HepG2 (cell line): Measurements from ENCODE around the gene CCDC57. TPM values are rescaled to one million over a fixed set of nuclear protein-coding genes. Genes with fewer than 3 reads are reported as not detected.

Experiments
- ATAC-seq: fragments of 200-7000 bp; cut with Tn5 transposase; 3 replicates; pipeline ENCODE4 v1.9.1; 2020; ENCODE audit warnings: mild to moderate bottlenecking, moderate library complexity
- BruUV-seq: library from RNA; stranded (reverse); fragments of 400-500 nt; replicated peaks from 2 replicates; lab custom pipeline; 2021; lab: Mats Ljungman, UMichigan
- CTCF ChIA-PET: fragments of 300-600 bp; formaldehyde crosslinking; extraction: SDS; loops from one replicate; lab custom pipeline; 2021; ENCODE audit warnings: low total read pairs, inconsistent platforms, low intra/inter-chr PET ratio; lab: Yijun Ruan, JAX
- POLR2A ChIA-PET: fragments of 350-600 bp; sonication (Branson Sonifier 250); formaldehyde crosslinking; loops from one replicate; lab custom pipeline; 2020; ENCODE audit warnings: antibody characterized with exemption, inconsistent platforms; lab: Yijun Ruan, JAX
- DNase-seq: peaks from one replicate; pipeline ENCODE4 v3.0.0-alpha.2; 2015; ENCODE audit warnings: low spot score
- FAIRE-seq: peaks from 3 replicates; lab custom pipeline; 2011; peaks lifted over from hg19 to GRCh38; lab: Jason Lieb, UNC
- H2AFZ ChIP-seq: one replicate; pipeline ENCODE4 v1.6.1; 2011; ENCODE audit warnings: low read length, inconsistent platforms
- H3K27ac ChIP-seq: fragments of 300-600 bp; 3 replicates; pipeline ENCODE4 v1.8.0; 2011; ENCODE audit warnings: mixed run types, mild to moderate bottlenecking, mixed read lengths, low read length, inconsistent platforms; ENCODE audit not compliant: insufficient read depth; ENCODE audit errors: extremely low read length
- H3K27me3 ChIP-seq, 2 experiments: fragments of 200-600 bp in 1 of 2; 2 replicates in 1 of 2; 3 replicates in 1 of 2; pipeline versions ENCODE4 v1.6.0 to v1.8.0; 2011; ENCODE audit warnings: low read length in 2 of 2, mild to moderate bottlenecking in 2 of 2, moderate library complexity in 2 of 2, inconsistent platforms in 1 of 2; ENCODE audit not compliant: insufficient read depth in 2 of 2, control insufficient read depth in 1 of 2
- H3K36me3 ChIP-seq, 2 experiments: fragments of 200-600 bp in 1 of 2; replicated peaks in 1 of 2; 2 replicates in 1 of 2; 3 replicates in 1 of 2; pipeline versions ENCODE4 v1.5.1 to v1.8.0; 2011; ENCODE audit warnings: low read length in 2 of 2, inconsistent platforms in 1 of 2; ENCODE audit not compliant: insufficient read depth in 2 of 2, control insufficient read depth in 1 of 2
- H3K4me1 ChIP-seq: 2 replicates; pipeline ENCODE4 v1.5.1; 2012; ENCODE audit warnings: low read length, inconsistent platforms; ENCODE audit not compliant: insufficient read depth
- H3K4me2 ChIP-seq: 2 replicates; pipeline ENCODE4 v1.6.0; 2011; ENCODE audit warnings: low read depth, low read length, inconsistent platforms
- H3K4me3 ChIP-seq, 3 experiments: fragments of 200-600 bp in 1 of 3; sonication (generic), shearing (Covaris generic) in 1 of 3; replicated peaks in 1 of 3; 2 replicates each; pipeline ENCODE4 v1.5.1; 2011 to 2016; ENCODE audit warnings: low read length in 3 of 3, inconsistent platforms in 2 of 3, low read depth in 2 of 3, mild to moderate bottlenecking in 2 of 3, control low read depth in 1 of 3, mixed read lengths in 1 of 3; ENCODE audit not compliant: insufficient read depth in 1 of 3
- H3K79me2 ChIP-seq: one replicate; pipeline ENCODE4 v1.6.1; 2011; ENCODE audit warnings: low read length, inconsistent platforms; ENCODE audit not compliant: insufficient read depth
- H3K9ac ChIP-seq: 2 replicates; pipeline ENCODE4 v1.6.0; 2011; ENCODE audit warnings: mild to moderate bottlenecking, low read depth, low read length, inconsistent platforms; ENCODE audit not compliant: insufficient read depth
- H3K9me3 ChIP-seq: 2 replicates; pipeline ENCODE4 v1.5.1; 2012; ENCODE audit warnings: mild to moderate bottlenecking, low read length
- H4K20me1 ChIP-seq: 2 replicates; pipeline ENCODE4 v1.6.0; 2011; ENCODE audit warnings: inconsistent platforms, mild to moderate bottlenecking, low read length, moderate library complexity; ENCODE audit not compliant: insufficient read depth
- FOXO4 ChIP-seq: sonication (generic); formaldehyde crosslinking; conservative IDR thresholded peaks from 2 replicates; pipeline ENCODE4 v1.8.1; 2023; ENCODE audit warnings: missing genetic modification reagents
- MATR3 ChIP-seq: sonication (generic); formaldehyde crosslinking; IDR thresholded peaks from 2 replicates; pipeline ENCODE4 v1.4.0; 2020; ENCODE audit warnings: missing genetic modification reagents
- MBNL3 ChIP-seq: fragments of 250-450 bp; sonication (Bioruptor Pico); conservative IDR thresholded peaks from 2 replicates; pipeline ENCODE4 v1.8.0; 2022; ENCODE audit warnings: mild to moderate bottlenecking, inconsistent platforms
- PRDM4 ChIP-seq: sonication (generic); formaldehyde crosslinking; IDR thresholded peaks from 2 replicates; pipeline ENCODE4 v1.9.0; 2021; ENCODE audit warnings: missing genetic modification reagents, borderline replicate concordance
- THAP8 ChIP-seq: sonication (generic); formaldehyde crosslinking; IDR thresholded peaks from 2 replicates; pipeline ENCODE4 v1.5.1; 2020; ENCODE audit warnings: missing genetic modification reagents, mild to moderate bottlenecking, borderline replicate concordance
- ZBTB2 ChIP-seq: sonication (generic); formaldehyde crosslinking; IDR thresholded peaks from 2 replicates; pipeline ENCODE4 v1.8.0; 2022; ENCODE audit warnings: low read depth, missing genetic modification reagents
- ZNF263 ChIP-seq: sonication (generic); formaldehyde crosslinking; IDR thresholded peaks from 2 replicates; pipeline ENCODE4 v1.4.0; 2020; ENCODE audit warnings: missing genetic modification reagents
- ZNF557 ChIP-seq: sonication (generic); formaldehyde crosslinking; IDR thresholded peaks from 2 replicates; pipeline ENCODE4 v1.4.0; 2020; ENCODE audit warnings: missing genetic modification reagents
- ZNF746 ChIP-seq: sonication (generic); formaldehyde crosslinking; IDR thresholded peaks from 2 replicates; pipeline ENCODE4 v1.8.0; 2022; ENCODE audit warnings: mild to moderate bottlenecking, missing genetic modification reagents
- WGBS: methylation state at CpG from one replicate; pipeline ENCODE4 v1.1.6; 2017; ENCODE audit warnings: low lambda C conversion rate; 5-methylcytosine and 5-hydroxymethylcytosine counted together
- in situ Hi-C: cut with HindIII; loops from 2 replicates; pipeline ENCODE4 v1.10.0; 2017; ENCODE audit warnings: low pct_unique_long_range_greater_than_20kb; ENCODE audit not compliant: extremely low pct_ligation_motif_present
- intact Hi-C: fragments of 100-400 bp; cut with micrococcal nuclease; formaldehyde crosslinking; loops from one replicate; pipeline ENCODE4 v1.10.0; 2022; ENCODE audit not compliant: unreplicated experiment
- polyA plus RNA-seq, 8 experiments: library from polyadenylated mRNA; depleted of rRNA in 3 of 8; stranded (reverse) in 7 of 8; unstranded in 1 of 8; fragments of >200 nt; fragmentation: Illumina TruSeq in 4 of 8; extraction: Trizol in 4 of 8; gene quantifications; 2 replicates each; pipeline versions ENCODE4 v1.2.1 to v1.2.3, GENCODE V29; 2011 to 2016; ENCODE audit warnings: low read depth in 4 of 8, missing spikeins in 1 of 8, mixed read lengths in 1 of 8; ENCODE audit not compliant: insufficient read depth in 1 of 8
- total RNA-seq, 5 experiments: library from RNA; depleted of rRNA; stranded (reverse); fragments of >200 nt; fragmentation: Illumina TruSeq; extraction: Trizol; gene quantifications; 2 replicates each; pipeline ENCODE4 v1.2.3, GENCODE V29; 2016; ENCODE audit warnings: low read depth in 1 of 5

CCDC57 gene
- total and polyA plus RNA-seq, 2 of the 13 experiments (the other 11 are each of a cell fraction or from before 2014, with no cell fraction given) = 59.3 to 59.9 TPM

GRCh38 chr17:82155606-82156005 lies 57.0 kb downstream of the CCDC57 start:
- in situ Hi-C loops = loop anchor here (5.0 kb wide), 1 partner anchor 118 kb away; the partner anchor contains the start of gene DCXR
- no peaks in the 10 kb centered on the region for H4K20me1 ChIP-seq
- no peak overlapping the region for H3K9ac ChIP-seq
- no peaks in the 10 kb centered on the region for H3K9me3 ChIP-seq
- 97% methylated on average over 5 of the region's 9 CpGs for WGBS
- no peak overlapping the region for H3K4me2 ChIP-seq
- no peak overlapping the region for H3K4me3 ChIP-seq
- no TSS peak for BruUV-seq
- peaks cover 7% of the 10 kb centered on the region; the same call in 1 of the 2 replicates for H3K4me1 ChIP-seq
- TF ChIP-seq MBNL3 (CRISPR knock-in tag) = no peak
- no peak for TF ChIP-seq FOXO4 (CRISPR knock-in tag)
- no peak for TF ChIP-seq ZBTB2
- DNase-seq = no peak
- H3K36me3 ChIP-seq = peaks cover 5 to 6% of the 10 kb centered on the region in 2 experiments; a peak in 4 of 5 replicates
- no peak overlapping the region for H2AFZ ChIP-seq
- ATAC-seq = no peak
- POLR2A ChIA-PET = interaction anchor here (0.8 to 1.1 kb wide), 2 partner anchors 49 to 136 kb away, joined by 3 to 4 read pairs; no protein-coding TSS in a partner anchor
- CTCF ChIA-PET = no interaction called here
- no peaks in the 10 kb centered on the region for H3K27me3 ChIP-seq
- no peaks in the 10 kb centered on the region for H3K79me2 ChIP-seq
- no peak for FAIRE-seq
- H3K27ac ChIP-seq = no peak overlapping the region
- intact Hi-C loops = no loop called here

- POLR2A ChIA-PET = no interaction called here
- peaks cover 5 to 6% of the 10 kb centered on the region in 2 experiments; a peak in 4 of 5 replicates for H3K36me3 ChIP-seq
These were observed 57.7 kb downstream of the CCDC57 start for GRCh38 chr17:82154881-82155331.

More at GRCh38 chr17:82154881-82155331, 57.7 kb downstream of the CCDC57 start:
- 93% methylated on average over 15 of the region's 27 CpGs for WGBS
- Histone ChIP-seq H3K27ac (no peak overlapping the region), H3K4me3 (no peak overlapping the region), H2AFZ (no peak overlapping the region), H3K4me2 (no peak overlapping the region), H4K20me1 (no peaks in the 10 kb centered on the region), H3K4me1 (peaks cover 7% of the 10 kb centered on the region; the same call in 1 of the 2 replicates), H3K27me3 (no peaks in the 10 kb centered on the region), H3K9ac (no peak overlapping the region), H3K9me3 (no peaks in the 10 kb centered on the region), H3K79me2 (no peaks in the 10 kb centered on the region)
- intact Hi-C loops (loop anchor here (5.0 kb wide), 2 partner anchors 118 to 133 kb away; partner anchors contain the start of genes CENPX, DCXR and LRRC45), in situ Hi-C loops (loop anchor here (5.0 kb wide), 1 partner anchor 118 kb away; the partner anchor contains the start of gene DCXR)
- CTCF ChIA-PET = interaction anchor here (2.0 to 2.3 kb wide), 2 partner anchors 125 to 134 kb away, joined by 9 to 14 read pairs; partner anchors contain the start of gene RAC3
- DNase-seq (no peak), FAIRE-seq (no peak), ATAC-seq (no peak)
- TF ChIP-seq ZNF557 (CRISPR knock-in tag) (no peak), MATR3 (CRISPR knock-in tag) (no peak), THAP8 (CRISPR knock-in tag) (no peak), ZNF263 (CRISPR knock-in tag) (no peak), ZNF746 (CRISPR knock-in tag) (no peak), PRDM4 (CRISPR knock-in tag) (no peak)
- BruUV-seq = no TSS peak
